Panc1 (cell line): Measurements from ENCODE around the gene STRN3.

ENCODE experiments used
- POLR2AphosphoS5 ChIP-seq: IDR thresholded peaks from 2 replicates; pipeline ENCODE4 v1.6.1; 2012; ENCODE audit warnings: mild to moderate bottlenecking, low read depth, low read length, moderate library complexity
- SIN3A ChIP-seq: IDR thresholded peaks from 2 replicates; pipeline ENCODE4 v1.6.1; 2012; ENCODE audit warnings: low read depth, mild to moderate bottlenecking, low read length, moderate library complexity, borderline replicate concordance; ENCODE audit not compliant: insufficient read depth
- TCF7L2 ChIP-seq: IDR thresholded peaks from 2 replicates; pipeline ENCODE4 v1.6.1; 2011; ENCODE audit warnings: mild to moderate bottlenecking, low read depth, low read length, inconsistent platforms
- TF ChIP-seq, protein P1 (sequence below): fragments of 450-650 bp; IDR thresholded peaks from 2 replicates; pipeline ENCODE4 v1.5.1; 2017; ENCODE audit warnings: mild to moderate bottlenecking
- TF ChIP-seq, protein P2 (sequence below), 2 experiments: IDR thresholded peaks; 2 replicates each; pipeline ENCODE4 v1.6.1; 2011 to 2012; ENCODE audit warnings: low read depth in 2 of 2, control low read depth in 1 of 2, low read length in 1 of 2, mild to moderate bottlenecking in 1 of 2, moderate library complexity in 1 of 2; ENCODE audit not compliant: insufficient read depth in 1 of 2

DNA sequence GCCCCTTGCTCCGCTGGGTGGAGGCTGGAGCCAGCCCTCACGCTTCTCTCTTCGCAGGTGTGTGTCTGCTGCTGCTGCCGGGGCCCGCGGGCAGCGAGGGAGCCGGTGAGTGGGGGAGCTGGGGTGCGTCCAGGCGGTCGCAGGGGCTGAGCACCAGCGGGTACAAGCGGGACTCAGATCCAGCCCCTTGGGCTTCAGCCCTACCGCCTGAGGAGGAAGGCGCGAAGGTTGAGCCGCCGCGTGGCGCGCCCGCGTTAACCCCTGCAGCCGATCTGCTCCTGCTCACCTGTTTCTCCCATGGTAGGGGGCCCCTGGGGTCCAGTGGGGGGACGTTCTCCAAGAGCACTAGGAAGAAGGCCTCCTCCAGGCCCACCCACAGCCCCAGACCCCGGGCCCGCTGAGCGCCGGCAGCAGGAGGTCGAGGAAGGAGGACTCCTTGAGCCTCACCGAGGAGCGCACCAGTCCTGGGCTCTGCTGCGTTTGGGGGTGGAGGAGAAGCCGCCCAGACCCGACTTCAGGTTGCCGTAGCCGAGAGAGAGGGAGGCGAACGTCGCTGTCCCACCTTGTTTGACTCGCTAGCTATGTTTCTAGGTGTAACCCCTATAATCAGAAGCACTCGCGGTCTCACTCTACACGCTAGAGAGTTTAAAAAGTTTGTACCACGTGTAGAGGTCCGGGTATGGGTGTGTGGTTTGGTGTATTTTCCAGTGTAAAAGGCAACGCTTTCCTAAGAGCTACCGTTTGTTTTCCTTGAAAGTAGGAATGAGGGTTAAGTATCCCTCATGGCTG is 151.0 kb downstream of the STRN3 start:
- TF ChIP-seq, protein P1, sequence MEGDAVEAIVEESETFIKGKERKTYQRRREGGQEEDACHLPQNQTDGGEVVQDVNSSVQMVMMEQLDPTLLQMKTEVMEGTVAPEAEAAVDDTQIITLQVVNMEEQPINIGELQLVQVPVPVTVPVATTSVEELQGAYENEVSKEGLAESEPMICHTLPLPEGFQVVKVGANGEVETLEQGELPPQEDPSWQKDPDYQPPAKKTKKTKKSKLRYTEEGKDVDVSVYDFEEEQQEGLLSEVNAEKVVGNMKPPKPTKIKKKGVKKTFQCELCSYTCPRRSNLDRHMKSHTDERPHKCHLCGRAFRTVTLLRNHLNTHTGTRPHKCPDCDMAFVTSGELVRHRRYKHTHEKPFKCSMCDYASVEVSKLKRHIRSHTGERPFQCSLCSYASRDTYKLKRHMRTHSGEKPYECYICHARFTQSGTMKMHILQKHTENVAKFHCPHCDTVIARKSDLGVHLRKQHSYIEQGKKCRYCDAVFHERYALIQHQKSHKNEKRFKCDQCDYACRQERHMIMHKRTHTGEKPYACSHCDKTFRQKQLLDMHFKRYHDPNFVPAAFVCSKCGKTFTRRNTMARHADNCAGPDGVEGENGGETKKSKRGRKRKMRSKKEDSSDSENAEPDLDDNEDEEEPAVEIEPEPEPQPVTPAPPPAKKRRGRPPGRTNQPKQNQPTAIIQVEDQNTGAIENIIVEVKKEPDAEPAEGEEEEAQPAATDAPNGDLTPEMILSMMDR, result no peak
- no peak for TF ChIP-seq POLR2AphosphoS5
- TF ChIP-seq, protein P2, sequence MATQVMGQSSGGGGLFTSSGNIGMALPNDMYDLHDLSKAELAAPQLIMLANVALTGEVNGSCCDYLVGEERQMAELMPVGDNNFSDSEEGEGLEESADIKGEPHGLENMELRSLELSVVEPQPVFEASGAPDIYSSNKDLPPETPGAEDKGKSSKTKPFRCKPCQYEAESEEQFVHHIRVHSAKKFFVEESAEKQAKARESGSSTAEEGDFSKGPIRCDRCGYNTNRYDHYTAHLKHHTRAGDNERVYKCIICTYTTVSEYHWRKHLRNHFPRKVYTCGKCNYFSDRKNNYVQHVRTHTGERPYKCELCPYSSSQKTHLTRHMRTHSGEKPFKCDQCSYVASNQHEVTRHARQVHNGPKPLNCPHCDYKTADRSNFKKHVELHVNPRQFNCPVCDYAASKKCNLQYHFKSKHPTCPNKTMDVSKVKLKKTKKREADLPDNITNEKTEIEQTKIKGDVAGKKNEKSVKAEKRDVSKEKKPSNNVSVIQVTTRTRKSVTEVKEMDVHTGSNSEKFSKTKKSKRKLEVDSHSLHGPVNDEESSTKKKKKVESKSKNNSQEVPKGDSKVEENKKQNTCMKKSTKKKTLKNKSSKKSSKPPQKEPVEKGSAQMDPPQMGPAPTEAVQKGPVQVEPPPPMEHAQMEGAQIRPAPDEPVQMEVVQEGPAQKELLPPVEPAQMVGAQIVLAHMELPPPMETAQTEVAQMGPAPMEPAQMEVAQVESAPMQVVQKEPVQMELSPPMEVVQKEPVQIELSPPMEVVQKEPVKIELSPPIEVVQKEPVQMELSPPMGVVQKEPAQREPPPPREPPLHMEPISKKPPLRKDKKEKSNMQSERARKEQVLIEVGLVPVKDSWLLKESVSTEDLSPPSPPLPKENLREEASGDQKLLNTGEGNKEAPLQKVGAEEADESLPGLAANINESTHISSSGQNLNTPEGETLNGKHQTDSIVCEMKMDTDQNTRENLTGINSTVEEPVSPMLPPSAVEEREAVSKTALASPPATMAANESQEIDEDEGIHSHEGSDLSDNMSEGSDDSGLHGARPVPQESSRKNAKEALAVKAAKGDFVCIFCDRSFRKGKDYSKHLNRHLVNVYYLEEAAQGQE (IDR thresholded peaks at IDR 0.05; ENCODE audit: insufficient read depth in 1 of 2, low read depth in 2 of 2, low read length in 1 of 2), result no peak
- TF ChIP-seq TCF7L2, result no peak
- no peak for TF ChIP-seq SIN3A
